Keratinocyte (primary cell): ENCODE measurements around the gene RAP1GAP2. TPM values are rescaled to one million over a fixed set of nuclear protein-coding genes. Genes with fewer than 3 reads are reported as not detected.

Source experiments
- DNase-seq: peaks from one replicate; pipeline ENCODE4 v3.0.0-alpha.2; 2011; ENCODE audit warnings: low read depth, missing footprints, low spot score
- FAIRE-seq: peaks from 2 replicates; lab custom pipeline; 2011; peaks lifted over from hg19 to GRCh38; lab: Jason Lieb, UNC
- H2AFZ ChIP-seq: 2 replicates; pipeline ENCODE4 v1.6.0; 2012; ENCODE audit warnings: low read length, control low read depth, inconsistent platforms; ENCODE audit not compliant: control insufficient read depth
- H3K27ac ChIP-seq: 2 replicates; pipeline ENCODE4 v1.5.1; 2011; ENCODE audit warnings: low read length; ENCODE audit not compliant: control insufficient read depth, insufficient read depth
- H3K27me3 ChIP-seq: 3 replicates; pipeline ENCODE4 v1.6.0; 2011; ENCODE audit warnings: low read length; ENCODE audit not compliant: control insufficient read depth, insufficient read depth; ENCODE audit errors: extremely low read depth
- H3K36me3 ChIP-seq, 2 experiments: 2 replicates in 1 of 2; 3 replicates in 1 of 2; pipeline ENCODE4 v1.5.1; 2011; ENCODE audit warnings: low read length in 2 of 2, mild to moderate bottlenecking in 1 of 2; ENCODE audit not compliant: control insufficient read depth in 2 of 2, insufficient read depth in 2 of 2; ENCODE audit errors: extremely low read depth in 1 of 2
- H3K4me1 ChIP-seq: 3 replicates; pipeline ENCODE4 v1.5.1; 2011; ENCODE audit warnings: low read length; ENCODE audit not compliant: control insufficient read depth, insufficient read depth; ENCODE audit errors: extremely low read depth
- H3K4me2 ChIP-seq: 3 replicates; pipeline ENCODE4 v1.6.0; 2011; ENCODE audit warnings: low read depth, low read length; ENCODE audit not compliant: control insufficient read depth, insufficient read depth; ENCODE audit errors: extremely low read depth
- H3K4me3 ChIP-seq, 3 experiments: fragments of 200-600 bp in 1 of 3; sonication (generic) in 1 of 3; 2 replicates in 2 of 3; 3 replicates in 1 of 3; pipeline ENCODE4 v1.5.1; 2011 to 2016; ENCODE audit warnings: low read length in 3 of 3, mild to moderate bottlenecking in 3 of 3, control low read depth in 2 of 3, inconsistent platforms in 1 of 3, low read depth in 1 of 3, mixed read lengths in 1 of 3, mixed run types in 1 of 3, moderate library complexity in 1 of 3; ENCODE audit not compliant: control insufficient read depth in 2 of 3, insufficient read depth in 2 of 3; ENCODE audit errors: extremely low read depth in 1 of 3
- H3K79me2 ChIP-seq: 2 replicates; pipeline ENCODE4 v1.6.0; 2012; ENCODE audit warnings: low read length; ENCODE audit not compliant: control insufficient read depth, insufficient read depth
- H3K9ac ChIP-seq: 3 replicates; pipeline ENCODE4 v1.6.0; 2011; ENCODE audit warnings: low read length; ENCODE audit not compliant: control insufficient read depth, insufficient read depth; ENCODE audit errors: extremely low read depth
- H3K9me1 ChIP-seq: 3 replicates; pipeline ENCODE4 v1.6.0; 2011; ENCODE audit warnings: low read length; ENCODE audit not compliant: control insufficient read depth, insufficient read depth; ENCODE audit errors: extremely low read depth
- H3K9me3 ChIP-seq: 2 replicates; pipeline ENCODE4 v1.5.1; 2012; ENCODE audit warnings: low read depth, low read length; ENCODE audit not compliant: control insufficient read depth
- H4K20me1 ChIP-seq: 3 replicates; pipeline ENCODE4 v1.6.0; 2011; ENCODE audit warnings: low read length; ENCODE audit not compliant: control insufficient read depth, insufficient read depth; ENCODE audit errors: extremely low read depth
- EZH2 ChIP-seq: IDR thresholded peaks from one replicate; pipeline ENCODE4 v1.6.1; 2012; ENCODE audit warnings: inconsistent platforms, mild to moderate bottlenecking, low read length, moderate library complexity
- dilution Hi-C: fragments of 300-500 bp; cut with MboI; formaldehyde crosslinking; loops from one replicate; pipeline ENCODE4 v1.7.0; 2020; ENCODE audit warnings: low sequenced_read_pairs; ENCODE audit not compliant: extremely low pct_ligation_motif_present
- polyA plus RNA-seq, 5 experiments: library from polyadenylated mRNA; depleted of rRNA in 3 of 5; stranded (reverse) in 3 of 5; stranded (forward) in 1 of 5; unstranded in 1 of 5; fragments of >200 nt; gene quantifications; 1 replicate in 1 of 5; 2 replicates in 3 of 5; 3 replicates in 1 of 5; pipeline versions ENCODE4 v1.2.1 to v1.2.3, GENCODE V29; 2011 to 2012; ENCODE audit warnings: missing spikeins in 2 of 5, low read depth in 1 of 5, low replicate concordance in 1 of 5
- TF ChIP-seq, protein P1 (sequence below), 3 experiments: IDR thresholded peaks in 1 of 3; conservative IDR thresholded peaks in 1 of 3; optimal IDR thresholded peaks in 1 of 3; 2 replicates in 2 of 3; 3 replicates in 1 of 3; pipeline versions ENCODE3 to v1.5.1; 2011; ENCODE audit warnings: low read length in 3 of 3, mild to moderate bottlenecking in 3 of 3, moderate library complexity in 2 of 3, control low read depth in 1 of 3, inconsistent platforms in 1 of 3; ENCODE audit not compliant: insufficient read depth in 2 of 3; ENCODE audit errors: extremely low read depth in 1 of 3

Gene RAP1GAP2
- polyA plus RNA-seq, 1 donor (not counting 4 experiments of a cell fraction or from before 2014, with no cell fraction given), result 13.6 TPM

DNA sequence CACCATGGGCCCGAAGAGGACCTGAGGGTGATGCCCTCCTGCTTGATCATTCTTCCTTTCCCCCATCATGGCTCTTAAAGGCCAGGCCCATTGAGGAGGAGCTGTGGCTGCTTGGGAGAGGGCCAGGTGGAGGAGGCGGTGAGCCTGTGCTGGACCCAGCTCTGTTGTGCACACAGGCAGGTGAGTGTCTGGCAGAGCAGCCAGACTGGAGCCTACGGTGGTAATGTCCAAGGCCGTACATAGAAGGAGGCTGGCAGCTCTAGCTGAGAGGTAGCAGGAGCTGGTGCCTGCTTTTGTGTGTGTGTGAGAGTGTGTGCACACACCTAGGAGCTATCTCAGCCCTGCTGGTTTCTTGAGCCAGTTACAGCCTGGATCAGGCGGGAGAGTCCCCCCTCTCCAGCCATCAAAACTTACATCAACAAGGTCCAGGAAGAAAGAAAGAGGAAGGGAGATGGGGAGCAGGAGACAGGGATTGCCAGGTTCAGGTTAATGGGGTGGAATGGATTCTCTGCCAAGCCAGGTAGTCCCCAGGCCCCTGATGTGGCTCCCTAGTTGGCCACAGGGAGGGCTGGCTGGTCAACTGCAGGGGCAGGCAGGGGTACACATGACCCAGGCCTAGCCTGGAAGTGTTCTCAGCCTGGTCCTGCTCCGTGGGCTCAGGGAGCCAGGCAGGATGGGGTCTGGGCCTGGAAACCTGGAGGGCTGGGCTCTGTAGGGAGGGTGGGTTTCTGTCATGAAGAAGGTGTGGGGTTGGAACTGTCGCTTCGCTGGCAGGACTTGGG lies 107.1 kb downstream of the RAP1GAP2 start:
- no peak for FAIRE-seq
- Histone ChIP-seq H3K4me3 (no peak overlapping the region), H4K20me1 (peaks cover 3% of the 10 kb centered on the region), H3K36me3 (peaks cover 5 to 12% of the 10 kb centered on the region in 2 experiments), H3K27ac (no peak overlapping the region), H2AFZ (no peak overlapping the region), H3K4me1 (no peaks in the 10 kb centered on the region), H3K9me3 (no peaks in the 10 kb centered on the region), H3K9ac (no peak overlapping the region), H3K79me2 (peaks cover 17% of the 10 kb centered on the region), H3K9me1 (no peaks in the 10 kb centered on the region), H3K27me3 (no peaks in the 10 kb centered on the region), H3K4me2 (no peak overlapping the region)
- DNase-seq, result no peak
- dilution Hi-C loops, result no loop called here
- TF ChIP-seq, protein P1, sequence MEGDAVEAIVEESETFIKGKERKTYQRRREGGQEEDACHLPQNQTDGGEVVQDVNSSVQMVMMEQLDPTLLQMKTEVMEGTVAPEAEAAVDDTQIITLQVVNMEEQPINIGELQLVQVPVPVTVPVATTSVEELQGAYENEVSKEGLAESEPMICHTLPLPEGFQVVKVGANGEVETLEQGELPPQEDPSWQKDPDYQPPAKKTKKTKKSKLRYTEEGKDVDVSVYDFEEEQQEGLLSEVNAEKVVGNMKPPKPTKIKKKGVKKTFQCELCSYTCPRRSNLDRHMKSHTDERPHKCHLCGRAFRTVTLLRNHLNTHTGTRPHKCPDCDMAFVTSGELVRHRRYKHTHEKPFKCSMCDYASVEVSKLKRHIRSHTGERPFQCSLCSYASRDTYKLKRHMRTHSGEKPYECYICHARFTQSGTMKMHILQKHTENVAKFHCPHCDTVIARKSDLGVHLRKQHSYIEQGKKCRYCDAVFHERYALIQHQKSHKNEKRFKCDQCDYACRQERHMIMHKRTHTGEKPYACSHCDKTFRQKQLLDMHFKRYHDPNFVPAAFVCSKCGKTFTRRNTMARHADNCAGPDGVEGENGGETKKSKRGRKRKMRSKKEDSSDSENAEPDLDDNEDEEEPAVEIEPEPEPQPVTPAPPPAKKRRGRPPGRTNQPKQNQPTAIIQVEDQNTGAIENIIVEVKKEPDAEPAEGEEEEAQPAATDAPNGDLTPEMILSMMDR (optimal IDR thresholded peaks at IDR 0.05 in 1 of 3, IDR thresholded peaks at IDR 0.05 in 1 of 3, conservative IDR thresholded peaks at IDR 0.05 in 1 of 3; ENCODE audit: extremely low read depth in 1 of 3, insufficient read depth in 2 of 3, low read length in 3 of 3), result no peak
- TF ChIP-seq EZH2, result no peak

DNA sequence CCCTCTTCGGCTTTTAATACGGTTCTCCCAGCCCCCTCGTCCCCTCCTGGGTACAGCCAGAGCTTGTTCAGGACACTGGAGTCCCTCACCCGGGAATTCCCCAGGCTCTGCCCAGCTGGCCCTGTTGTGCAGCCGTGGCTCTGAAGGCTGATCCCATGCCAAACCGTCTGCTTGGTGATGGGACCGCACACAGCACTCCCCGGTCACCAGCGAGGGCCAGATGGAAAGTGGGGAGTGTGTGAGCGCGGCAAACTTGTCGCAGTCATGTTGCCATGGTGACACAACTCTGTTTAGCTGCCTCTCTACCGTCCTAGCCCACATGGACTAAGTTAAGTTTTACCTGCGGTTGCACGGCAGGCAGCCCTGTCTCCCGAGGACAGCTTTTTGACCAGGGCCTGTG lies 107.9 kb downstream of the RAP1GAP2 start:
- Histone ChIP-seq H3K9me1 (no peaks in the 10 kb centered on the region), H3K9ac (no peak overlapping the region), H2AFZ (no peak overlapping the region), H3K79me2 (peaks cover 14% of the 10 kb centered on the region), H3K36me3 (peaks cover 5 to 12% of the 10 kb centered on the region in 2 experiments), H3K4me1 (no peaks in the 10 kb centered on the region), H3K27me3 (no peaks in the 10 kb centered on the region), H3K4me3 (no peak overlapping the region), H3K4me2 (no peak overlapping the region), H3K9me3 (no peaks in the 10 kb centered on the region), H3K27ac (no peak overlapping the region), H4K20me1 (peaks cover 3% of the 10 kb centered on the region)
- FAIRE-seq (no peak), DNase-seq (no peak)
- TF ChIP-seq EZH2, result no peak
- TF ChIP-seq, protein P1 (optimal IDR thresholded peaks at IDR 0.05 in 1 of 3, IDR thresholded peaks at IDR 0.05 in 1 of 3, conservative IDR thresholded peaks at IDR 0.05 in 1 of 3; ENCODE audit: extremely low read depth in 1 of 3, insufficient read depth in 2 of 3, low read length in 3 of 3), result no peak
- dilution Hi-C loops, result no loop called here
